NCI-H226 (cell line): ENCODE results near the gene NKTR.
A peak's percentile ranks its signal among the peaks of the same experiment; 100 is the strongest.

Experiments
- DNase-seq: peaks from one replicate; pipeline ENCODE4 v3.0.0-alpha.2; 2015

Gene NKTR

GRCh38 chr3:42651248-42652091 lies 51.0 kb downstream of the NKTR start:
- peak; percentile 90 for DNase-seq

DNA sequence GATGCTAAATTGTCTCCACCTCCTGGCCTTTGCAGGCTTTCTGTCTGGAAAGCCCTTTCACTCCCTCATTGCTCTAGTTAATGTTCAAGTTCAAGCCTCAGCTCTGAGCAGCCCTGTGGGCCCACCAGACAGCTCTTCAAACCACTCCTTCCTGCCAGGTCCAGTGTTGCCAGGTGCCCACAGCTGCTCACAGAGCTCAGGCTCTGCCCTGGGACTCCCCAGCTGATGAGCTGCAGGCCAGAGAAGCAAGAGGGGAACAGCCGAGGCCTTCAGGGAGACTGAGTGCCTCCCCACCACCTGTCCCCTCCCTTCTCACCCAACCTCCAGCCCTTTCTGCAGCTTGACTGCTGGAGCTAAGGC lies 51.7 kb downstream of the NKTR start:
- DNase-seq, result no peak

DNA sequence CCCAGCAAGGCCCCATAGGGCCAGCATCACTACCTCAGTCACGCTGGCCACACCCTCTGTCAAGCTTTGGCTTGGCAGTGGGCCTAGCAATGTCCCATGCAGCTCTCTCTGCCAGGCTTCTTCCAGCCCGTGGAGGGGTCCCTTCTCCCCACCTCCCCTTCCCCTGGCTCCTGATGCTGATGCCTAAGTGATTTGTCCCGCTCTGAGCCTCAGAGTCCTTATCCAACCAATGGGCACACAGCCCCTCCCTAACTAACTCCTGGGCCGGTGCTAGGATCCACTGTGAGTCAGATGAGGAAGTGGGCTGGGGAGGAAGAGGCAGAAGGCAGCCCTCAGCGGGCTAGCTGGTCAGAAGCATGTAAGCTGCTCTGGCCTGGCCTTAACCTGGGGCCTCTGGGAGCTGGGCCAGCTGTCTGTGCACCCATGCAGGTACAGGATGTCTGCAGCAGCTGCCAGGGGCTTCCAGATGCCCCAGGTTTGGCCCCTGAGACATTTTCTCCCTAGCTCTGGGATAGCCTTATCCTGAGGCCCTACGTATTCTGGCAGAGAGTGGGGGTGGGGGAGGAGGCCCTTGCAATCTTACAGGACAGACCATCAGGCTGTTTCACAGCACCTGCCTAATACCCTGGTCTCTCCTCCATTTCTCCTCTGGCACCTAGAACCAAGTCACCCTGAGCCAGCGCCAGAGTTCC lies 52.3 kb downstream of the NKTR start:
- peak; percentile 97 for DNase-seq

DNA sequence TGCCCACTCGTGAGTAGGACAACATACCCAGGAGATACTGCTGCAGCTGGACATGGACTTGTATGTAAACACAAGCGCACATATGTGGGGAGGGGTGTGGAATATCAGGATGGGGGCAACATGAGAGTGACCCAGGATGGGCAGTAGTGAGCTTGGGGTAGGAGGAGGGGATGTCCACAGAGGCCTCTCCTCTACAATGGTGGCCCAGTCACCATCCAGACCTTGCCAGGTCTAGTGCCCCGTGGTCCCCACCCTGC lies 52.7 kb downstream of the NKTR start:
- DNase-seq, result no peak

- DNase-seq, result peak; percentile 51
Measured at GRCh38 chr3:42653560-42654330, 53.3 kb downstream of the NKTR start, which contains the start of gene ZBTB47. ZBTB47 (plus strand) TSS chr3:42653697; CDS start chr3:42658356, 4,659 bp downstream.

GRCh38 chr3:42654331-42655201 lies 54.1 kb downstream of the NKTR start:
- DNase-seq, result peak; percentile 74

DNA sequence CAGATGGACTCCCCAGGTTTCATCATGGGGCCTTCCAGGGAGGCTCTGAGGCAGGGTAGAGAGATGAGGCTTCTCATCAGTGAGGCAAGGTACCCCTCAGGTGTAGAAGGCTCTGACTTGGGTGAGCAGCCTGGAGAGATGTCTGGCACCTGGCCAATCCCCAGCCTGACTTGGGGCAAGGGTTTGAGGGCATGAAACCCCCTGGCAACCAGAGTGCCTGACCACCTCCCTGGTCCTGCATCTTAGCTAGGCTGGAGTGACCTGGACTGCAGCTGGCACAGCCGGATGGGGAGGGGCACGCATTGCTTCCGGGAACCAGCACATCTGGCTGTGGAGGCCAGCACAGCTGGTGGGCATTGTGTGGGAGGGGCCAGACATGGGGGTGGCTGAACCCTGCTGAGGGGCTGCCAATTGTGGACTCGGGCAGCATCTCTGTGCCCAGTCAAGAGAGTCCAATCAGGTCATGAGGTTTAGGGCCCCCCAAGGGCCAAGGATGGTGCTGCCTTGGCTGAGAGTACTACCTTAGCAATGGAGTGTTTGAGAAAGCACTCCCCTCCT lies 54.9 kb downstream of the NKTR start:
- no peak for DNase-seq

DNA sequence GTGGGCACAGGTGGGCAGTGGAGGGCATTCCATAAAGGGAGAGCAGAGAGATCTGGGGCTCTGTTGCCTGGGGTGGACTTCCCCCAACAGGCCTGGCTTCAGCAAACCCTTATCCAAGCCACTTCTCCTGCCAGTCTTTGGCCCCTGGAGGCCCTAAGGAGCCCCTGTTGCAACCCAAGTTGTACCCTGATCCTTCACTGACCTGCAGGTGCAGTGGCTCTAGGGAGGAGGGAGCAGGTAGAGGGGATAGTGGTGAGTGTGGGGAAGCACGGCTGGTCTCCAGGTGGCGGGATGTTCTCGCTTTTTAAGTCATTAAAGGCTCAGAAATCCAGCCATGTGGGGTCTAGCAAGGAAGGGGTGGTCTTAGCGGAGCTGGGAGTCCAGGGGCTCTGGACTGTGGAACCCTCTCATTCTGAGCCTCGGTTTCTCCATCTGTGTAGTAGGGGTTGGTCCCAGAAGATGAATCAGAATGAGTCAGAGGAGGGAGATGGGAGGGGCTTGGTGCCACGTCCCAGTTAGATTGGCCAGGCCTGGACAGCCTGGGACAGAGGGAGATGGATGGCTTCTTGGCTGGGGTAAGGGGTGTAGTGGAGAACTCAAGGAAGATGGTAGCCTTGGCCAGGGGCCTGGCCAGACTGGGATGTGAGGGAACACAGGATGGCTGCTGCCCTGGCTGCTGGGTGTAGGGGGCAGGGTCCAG lies 55.6 kb downstream of the NKTR start:
- no peak for DNase-seq

- no peak for DNase-seq
Measured at GRCh38 chr3:42656680-42657610, 56.5 kb downstream of the NKTR start.

- DNase-seq, result no peak
Measured at GRCh38 chr3:42657675-42658074, 57.2 kb downstream of the NKTR start.

DNA sequence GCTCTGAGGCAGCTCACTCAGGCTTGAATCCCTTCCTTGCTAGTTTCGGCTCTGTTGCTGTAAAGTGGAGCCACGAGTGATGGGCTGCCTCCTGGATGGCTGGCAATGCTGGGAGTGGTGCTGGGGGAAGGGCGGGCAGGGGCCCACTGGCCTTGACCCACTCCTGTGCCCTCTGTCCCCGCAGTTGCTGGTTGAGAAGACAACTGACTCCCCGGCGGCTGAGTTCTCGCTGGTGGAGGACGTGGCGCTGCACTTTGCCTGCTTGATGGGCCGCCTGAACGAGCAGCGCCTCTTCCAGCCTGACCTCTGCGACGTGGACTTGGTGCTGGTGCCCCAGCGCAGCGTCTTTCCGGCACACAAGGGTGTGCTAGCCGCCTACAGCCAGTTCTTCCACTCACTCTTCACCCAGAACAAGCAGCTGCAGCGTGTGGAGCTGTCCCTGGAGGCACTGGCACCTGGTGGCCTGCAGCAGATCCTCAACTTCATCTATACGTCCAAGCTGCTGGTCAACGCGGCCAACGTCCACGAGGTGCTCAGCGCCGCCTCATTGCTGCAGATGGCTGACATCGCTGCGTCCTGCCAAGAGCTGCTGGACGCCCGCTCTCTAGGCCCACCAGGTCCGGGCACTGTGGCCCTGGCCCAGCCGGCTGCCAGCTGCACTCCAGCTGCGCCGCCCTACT lies 57.7 kb downstream of the NKTR start:
- DNase-seq, result no peak

GRCh38 chr3:42658771-42659390 lies 58.4 kb downstream of the NKTR start:
- DNase-seq, result no peak

- DNase-seq, result no peak
Measured at GRCh38 chr3:42659451-42660130, 59.1 kb downstream of the NKTR start.

GRCh38 chr3:42660131-42660715 lies 59.7 kb downstream of the NKTR start:
- DNase-seq, result peak; percentile 46

GRCh38 chr3:42660898-42661297 lies 60.4 kb downstream of the NKTR start:
- DNase-seq, result no peak

GRCh38 chr3:42661593-42662022 lies 61.1 kb downstream of the NKTR start:
- no peak for DNase-seq

- DNase-seq, result no peak
Measured at GRCh38 chr3:42662037-42662812, 61.7 kb downstream of the NKTR start.
